ENCODE measurements around the gene ACTR1A. TPM values are rescaled to one million over a fixed set of nuclear protein-coding genes. Genes with fewer than 3 reads are reported as not detected.

The ACTR1A gene
- total RNA-seq, 8 experiments from 2014 or later = 70.4 to 138 (median 108) TPM

- no peak overlapping the region for H3K27ac ChIP-seq
- H3K4me1 ChIP-seq (replicated peaks in 1 of 2) = peaks cover 8 to 21% of the 10 kb centered on the region in 2 donors
- in situ Hi-C loops (cut with MboI; ENCODE audit: low pct_unique_long_range_greater_than_20kb in 2 of 9, low sequenced_read_pairs in 9 of 9, unreplicated experiment in 9 of 9) = no loop called here
- WGBS, 10 experiments = 10% methylated on average over 3 of the region's 14 CpGs; no CpG with 5 or more reads in 9 of the 10 experiments
- H3K4me3 ChIP-seq = no peak overlapping the region
- no peak for ATAC-seq (replicated peaks in 6 of 8)
Measured at GRCh38 chr10:102435529-102436233, 66.8 kb downstream of the ACTR1A start.

DNA sequence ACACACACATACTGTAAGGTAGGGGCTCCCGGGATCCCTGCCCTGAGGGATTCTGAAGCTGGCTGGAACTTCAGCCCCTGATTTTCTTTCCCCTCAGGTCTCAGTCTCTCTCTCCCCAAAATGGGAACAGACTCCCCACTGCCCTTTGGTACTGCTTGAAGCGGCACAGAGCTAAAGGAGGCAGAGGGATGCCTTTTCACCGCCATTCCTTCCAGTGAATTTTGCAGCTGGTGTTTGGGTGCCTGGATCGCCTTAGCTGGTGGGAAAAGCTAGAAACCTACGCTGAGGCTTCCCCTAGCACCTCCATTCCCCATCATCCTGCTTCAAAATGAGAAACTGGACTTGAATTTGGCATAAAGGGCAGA, 67.4 kb downstream of the ACTR1A start:
- no peak overlapping the region for H3K27ac ChIP-seq
- H3K4me3 ChIP-seq = no peak overlapping the region
- ATAC-seq (replicated peaks in 6 of 8) = no peak
- in situ Hi-C loops (cut with MboI; ENCODE audit: low pct_unique_long_range_greater_than_20kb in 2 of 9, low sequenced_read_pairs in 9 of 9, unreplicated experiment in 9 of 9) = no loop called here
- peaks cover 8 to 21% of the 10 kb centered on the region in 2 donors for H3K4me1 ChIP-seq (replicated peaks in 1 of 2)
- 40 to 100% (median 80%) methylated on average over 1 to 4 of the region's 5 CpGs; no CpG with 5 or more reads in 4 of the 10 experiments for WGBS, 10 experiments

DNA sequence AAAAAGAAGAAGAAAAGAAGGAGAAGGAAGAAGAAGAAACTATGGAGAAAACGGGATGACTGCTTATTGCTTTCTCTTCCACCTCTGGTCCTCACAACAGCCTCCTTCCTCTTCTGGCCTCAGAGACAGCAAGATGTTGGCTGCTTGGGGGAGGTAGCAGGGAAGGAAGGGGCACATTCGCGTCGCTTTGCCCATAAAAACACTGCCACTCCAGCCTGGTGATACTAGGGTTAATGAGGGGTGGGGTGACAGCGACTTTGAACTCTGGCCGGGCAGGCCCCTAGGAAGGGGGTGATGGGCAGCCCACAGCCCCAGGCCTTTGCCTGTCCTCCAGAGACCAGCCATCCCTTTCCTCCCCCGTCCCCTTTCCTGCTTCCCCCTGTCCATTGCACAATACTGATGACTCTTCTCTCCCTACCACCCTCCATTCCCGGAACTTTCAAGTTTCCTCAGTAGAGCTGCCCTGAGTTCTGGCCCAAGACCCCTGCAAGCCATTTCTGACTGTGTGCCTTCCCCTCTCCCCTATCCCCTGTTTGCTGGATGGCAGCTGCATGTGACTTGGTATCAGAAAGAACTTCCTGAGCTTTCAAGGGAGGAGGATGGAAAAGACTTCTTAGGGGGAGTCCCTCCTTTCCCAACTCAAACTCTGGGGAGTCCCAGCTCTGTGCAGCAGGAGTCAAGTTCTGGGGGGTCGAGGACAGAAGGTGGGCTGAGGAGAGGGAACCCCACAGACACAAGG, 67.9 kb downstream of the ACTR1A start:
- peak in 1 of 8 experiments; percentile 3 for ATAC-seq (replicated peaks in 6 of 8)
- WGBS, 10 experiments = 19 to 60% (median 20%) methylated on average over 1 to 6 of the region's 9 CpGs; no CpG with 5 or more reads in 3 of the 10 experiments
- H3K4me1 ChIP-seq (replicated peaks in 1 of 2) = peaks cover 9 to 21% of the 10 kb centered on the region in 2 donors
- no peak overlapping the region for H3K4me3 ChIP-seq
- in situ Hi-C loops (cut with MboI; ENCODE audit: low pct_unique_long_range_greater_than_20kb in 2 of 9, low sequenced_read_pairs in 9 of 9, unreplicated experiment in 9 of 9) = no loop called here
- H3K27ac ChIP-seq = no peak overlapping the region

DNA sequence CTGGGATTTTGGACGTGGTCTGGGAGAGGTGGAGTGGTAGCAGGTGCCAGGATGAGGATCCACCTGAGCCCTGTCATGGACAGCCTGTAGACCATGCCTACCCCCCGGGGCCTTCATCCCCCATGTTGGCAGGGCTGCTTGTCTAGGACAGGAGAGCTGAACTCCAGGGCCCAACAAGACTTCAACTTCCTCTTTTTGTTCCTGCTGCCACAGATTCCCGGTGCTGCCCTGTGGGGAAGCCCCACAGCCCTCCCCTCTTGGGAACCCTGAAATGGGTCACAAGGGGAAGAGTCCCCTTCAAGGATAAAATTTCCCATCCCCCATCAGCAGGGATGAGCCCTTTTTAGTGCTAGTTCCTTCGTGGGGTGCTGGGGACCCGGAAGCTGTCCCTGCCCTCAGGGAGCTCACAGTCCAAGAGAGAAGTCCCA, 68.9 kb downstream of the ACTR1A start:
- ATAC-seq (replicated peaks in 6 of 8) = no peak
- peaks cover 11 to 21% of the 10 kb centered on the region in 2 donors for H3K4me1 ChIP-seq (replicated peaks in 1 of 2)
- 44 to 88% (median 70%) methylated on average over 1 to 3 of the region's 5 CpGs; no CpG with 5 or more reads in 6 of the 10 experiments for WGBS, 10 experiments
- in situ Hi-C loops (cut with MboI; ENCODE audit: low pct_unique_long_range_greater_than_20kb in 2 of 9, low sequenced_read_pairs in 9 of 9, unreplicated experiment in 9 of 9) = no loop called here
- no peak overlapping the region for H3K4me3 ChIP-seq
- no peak overlapping the region for H3K27ac ChIP-seq

- in situ Hi-C loops (cut with MboI; ENCODE audit: low pct_unique_long_range_greater_than_20kb in 2 of 9, low sequenced_read_pairs in 9 of 9, unreplicated experiment in 9 of 9) = no loop called here
- H3K4me3 ChIP-seq = peak within 1 kb of the TSS; percentile 59 to 85 (median 73)
- WGBS, 10 experiments = 0 to 11% (median 4%) methylated on average over 2 to 15 of the region's 52 CpGs; no CpG with 5 or more reads in 2 of the 10 experiments
- peaks cover 11 to 21% of the 10 kb centered on the region in 2 donors for H3K4me1 ChIP-seq (replicated peaks in 1 of 2)
- H3K27ac ChIP-seq = peak within 1 kb of the TSS; percentile 80 to 84
- ATAC-seq (replicated peaks in 6 of 8) = peak; percentile 92 to 97 (median 95)
Measured at GRCh38 chr10:102432162-102432950, 70.2 kb downstream of the ACTR1A start, which contains the start of gene CUEDC2. TSS of gene CUEDC2 (minus strand) at chr10:102432574. CDS start at chr10:102425188, 7,386 bp downstream.

DNA sequence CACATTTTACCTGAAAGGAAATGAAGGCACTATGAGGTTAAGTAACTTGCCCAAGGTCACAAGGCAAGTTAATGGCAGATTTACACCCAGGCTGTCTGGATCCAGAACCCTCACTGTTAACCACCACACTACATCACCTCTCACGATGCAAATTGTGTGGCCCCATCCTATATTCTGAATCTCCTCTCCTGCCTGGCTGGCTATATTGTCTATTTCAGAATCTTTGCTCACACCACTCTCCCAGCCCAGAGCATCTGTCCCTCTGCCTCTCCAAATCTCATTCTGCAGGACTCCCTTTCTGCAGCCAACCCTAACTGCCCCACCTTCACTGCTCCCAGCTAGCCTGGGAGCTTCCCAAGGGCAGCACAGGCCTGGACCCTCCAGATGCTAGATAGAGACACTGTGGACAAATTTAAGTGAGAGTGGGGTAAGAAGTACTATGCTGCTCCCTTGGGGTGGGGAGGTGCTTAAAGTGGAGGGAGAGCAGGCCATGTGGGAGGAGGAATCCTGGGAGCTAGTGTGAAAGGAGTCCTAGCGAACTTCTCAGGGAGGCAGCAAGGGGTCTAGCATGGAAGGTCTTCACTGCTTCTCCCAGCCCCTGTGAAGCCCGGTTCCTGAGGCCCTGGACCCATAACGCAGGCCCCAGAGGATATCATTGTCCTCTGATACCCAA, 70.9 kb downstream of the ACTR1A start:
- 10 to 100% (median 21%) methylated on average over 1 to 3 of the region's 4 CpGs; no CpG with 5 or more reads in 6 of the 10 experiments for WGBS, 10 experiments
- peaks cover 11 to 21% of the 10 kb centered on the region in 2 donors for H3K4me1 ChIP-seq (replicated peaks in 1 of 2)
- peak in 6 of 8 experiments; percentile 6 to 21 (median 14) for ATAC-seq (replicated peaks in 6 of 8)
- in situ Hi-C loops (cut with MboI; ENCODE audit: low pct_unique_long_range_greater_than_20kb in 2 of 9, low sequenced_read_pairs in 9 of 9, unreplicated experiment in 9 of 9) = no loop called here
- peak overlapping the region; percentile 59 to 85 (median 73) for H3K4me3 ChIP-seq
- peak overlapping the region; percentile 80 to 84 for H3K27ac ChIP-seq

DNA sequence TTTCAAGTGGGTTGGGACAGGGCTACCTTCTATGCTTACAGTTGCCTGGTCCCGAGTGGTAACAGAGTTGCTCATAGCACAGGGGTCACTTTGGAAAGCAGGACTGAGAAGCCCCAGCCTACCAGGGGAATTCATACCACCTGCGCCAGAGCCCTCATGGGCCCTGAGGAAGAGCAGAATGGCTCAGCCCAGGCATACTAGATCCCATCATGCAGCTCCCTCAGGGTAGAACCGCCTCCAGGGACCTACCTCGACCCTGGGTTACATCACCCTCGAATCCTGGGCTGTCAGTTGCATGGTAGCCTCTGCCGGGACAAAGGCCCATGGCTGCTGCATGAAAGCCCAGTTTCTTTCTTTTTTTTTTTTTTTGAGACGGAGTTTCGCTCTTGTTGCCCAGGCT, 73.0 kb downstream of the ACTR1A start:
- no peak overlapping the region for H3K27ac ChIP-seq
- H3K4me3 ChIP-seq = no peak overlapping the region
- peaks cover 11 to 14% of the 10 kb centered on the region in 2 donors for H3K4me1 ChIP-seq (replicated peaks in 1 of 2)
- no peak for ATAC-seq (replicated peaks in 6 of 8)
- WGBS, 10 experiments = 50 to 100% (median 80%) methylated on average over 1 to 3 of the region's 8 CpGs; no CpG with 5 or more reads in 5 of the 10 experiments
- in situ Hi-C loops (cut with MboI; ENCODE audit: low pct_unique_long_range_greater_than_20kb in 2 of 9, low sequenced_read_pairs in 9 of 9, unreplicated experiment in 9 of 9) = no loop called here

Other genes starting within 250 kb of the ACTR1A start
- gene NFKB2, start 107.0 kb downstream of the ACTR1A start, total RNA-seq = 10 to 100 TPM in 5 of 8 experiments, 1 to 10 TPM in 3; 5.2 to 38.8 (median 11.8) TPM
- 10 to 100 TPM in 5 of 8 experiments, 1 to 10 TPM in 3; 5.9 to 55.8 (median 31.8) TPM for gene PSD, start 83.9 kb downstream of the ACTR1A start, total RNA-seq
- 10 to 100 TPM in 4 of 8 experiments, 1 to 10 TPM in 4; 7.0 to 17.4 (median 11.6) TPM for gene FBXL15, start 81.9 kb downstream of the ACTR1A start, total RNA-seq
- gene CUEDC2, start 70.1 kb downstream of the ACTR1A start, total RNA-seq = 10 to 100 TPM; 47.3 to 99.0 (median 71.7) TPM
- 1 to 10 TPM in 2 of 8 experiments, under 1 TPM in 5, not detected in 1; 0.38 to 2.3 (median 0.87) TPM for gene C10orf95, start 51.2 kb downstream of the ACTR1A start, total RNA-seq
- 1 to 10 TPM; 2.9 to 9.7 (median 4.8) TPM for gene SUFU, start 1.3 kb upstream of the ACTR1A start, total RNA-seq
- 10 to 100 TPM; 42.5 to 84.5 (median 68.6) TPM for gene TRIM8, start 141.8 kb upstream of the ACTR1A start, total RNA-seq
- 10 to 100 TPM in 5 of 8 experiments, 1 to 10 TPM in 3; 4.9 to 29.8 (median 19.4) TPM for gene ARL3, start 211.7 kb upstream of the ACTR1A start, total RNA-seq
- gene SFXN2, start 211.9 kb upstream of the ACTR1A start, total RNA-seq = 10 to 100 TPM in 2 of 8 experiments, 1 to 10 TPM in 6; 1.2 to 21.5 (median 4.9) TPM
- 10 to 100 TPM; 21.1 to 49.7 (median 26.7) TPM for gene WBP1L, start 241.2 kb upstream of the ACTR1A start, total RNA-seq

All from motor neuron (in vitro differentiated cells).